ENCODE data around the gene ALOX5. TPM values are rescaled to one million over a fixed set of nuclear protein-coding genes. Genes with fewer than 3 reads are reported as not detected.

Gene ALOX5
- total and polyA plus RNA-seq, 2 experiments from 2014 or later, result 3.7 to 5.4 TPM

DNA sequence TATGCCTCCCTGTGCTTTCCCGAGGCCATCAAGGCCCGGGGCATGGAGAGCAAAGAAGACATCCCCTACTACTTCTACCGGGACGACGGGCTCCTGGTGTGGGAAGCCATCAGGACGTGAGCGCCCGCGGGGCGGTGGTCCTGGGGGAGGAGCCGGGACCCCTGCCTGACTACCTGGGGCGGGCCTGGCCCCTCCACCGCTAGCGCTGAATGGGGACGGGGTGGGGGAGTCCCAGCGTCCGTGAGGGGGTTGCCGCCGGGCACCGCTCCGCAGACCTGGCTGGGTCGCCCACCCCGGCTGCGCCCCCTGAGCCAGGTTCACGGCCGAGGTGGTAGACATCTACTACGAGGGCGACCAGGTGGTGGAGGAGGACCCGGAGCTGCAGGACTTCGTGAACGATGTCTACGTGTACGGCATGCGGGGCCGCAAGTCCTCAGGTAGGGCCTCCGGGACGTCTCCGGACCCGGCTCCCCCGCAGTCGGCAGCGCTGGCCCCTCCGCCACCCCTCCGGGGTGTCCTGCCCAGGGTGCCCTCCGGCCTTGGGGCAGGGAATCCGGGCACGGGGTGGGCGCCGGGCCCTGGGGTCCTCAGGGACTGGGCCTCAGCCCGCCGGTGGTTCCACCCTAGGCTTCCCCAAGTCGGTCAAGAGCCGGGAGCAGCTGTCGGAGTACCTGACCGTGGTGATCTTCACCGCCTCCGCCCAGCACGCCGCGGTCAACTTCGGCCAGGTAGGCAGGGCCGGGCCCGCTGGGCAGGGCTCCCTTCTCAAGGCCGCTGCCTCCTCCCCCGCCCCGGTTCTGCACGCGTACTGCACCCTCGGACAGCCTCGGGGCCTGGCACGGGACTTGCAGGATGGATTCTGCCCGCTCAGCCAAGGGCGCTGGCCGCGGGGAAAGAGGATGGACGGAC lies 69.3 kb downstream of the ALOX5 start (continued):
- TF ChIP-seq, protein P1, sequence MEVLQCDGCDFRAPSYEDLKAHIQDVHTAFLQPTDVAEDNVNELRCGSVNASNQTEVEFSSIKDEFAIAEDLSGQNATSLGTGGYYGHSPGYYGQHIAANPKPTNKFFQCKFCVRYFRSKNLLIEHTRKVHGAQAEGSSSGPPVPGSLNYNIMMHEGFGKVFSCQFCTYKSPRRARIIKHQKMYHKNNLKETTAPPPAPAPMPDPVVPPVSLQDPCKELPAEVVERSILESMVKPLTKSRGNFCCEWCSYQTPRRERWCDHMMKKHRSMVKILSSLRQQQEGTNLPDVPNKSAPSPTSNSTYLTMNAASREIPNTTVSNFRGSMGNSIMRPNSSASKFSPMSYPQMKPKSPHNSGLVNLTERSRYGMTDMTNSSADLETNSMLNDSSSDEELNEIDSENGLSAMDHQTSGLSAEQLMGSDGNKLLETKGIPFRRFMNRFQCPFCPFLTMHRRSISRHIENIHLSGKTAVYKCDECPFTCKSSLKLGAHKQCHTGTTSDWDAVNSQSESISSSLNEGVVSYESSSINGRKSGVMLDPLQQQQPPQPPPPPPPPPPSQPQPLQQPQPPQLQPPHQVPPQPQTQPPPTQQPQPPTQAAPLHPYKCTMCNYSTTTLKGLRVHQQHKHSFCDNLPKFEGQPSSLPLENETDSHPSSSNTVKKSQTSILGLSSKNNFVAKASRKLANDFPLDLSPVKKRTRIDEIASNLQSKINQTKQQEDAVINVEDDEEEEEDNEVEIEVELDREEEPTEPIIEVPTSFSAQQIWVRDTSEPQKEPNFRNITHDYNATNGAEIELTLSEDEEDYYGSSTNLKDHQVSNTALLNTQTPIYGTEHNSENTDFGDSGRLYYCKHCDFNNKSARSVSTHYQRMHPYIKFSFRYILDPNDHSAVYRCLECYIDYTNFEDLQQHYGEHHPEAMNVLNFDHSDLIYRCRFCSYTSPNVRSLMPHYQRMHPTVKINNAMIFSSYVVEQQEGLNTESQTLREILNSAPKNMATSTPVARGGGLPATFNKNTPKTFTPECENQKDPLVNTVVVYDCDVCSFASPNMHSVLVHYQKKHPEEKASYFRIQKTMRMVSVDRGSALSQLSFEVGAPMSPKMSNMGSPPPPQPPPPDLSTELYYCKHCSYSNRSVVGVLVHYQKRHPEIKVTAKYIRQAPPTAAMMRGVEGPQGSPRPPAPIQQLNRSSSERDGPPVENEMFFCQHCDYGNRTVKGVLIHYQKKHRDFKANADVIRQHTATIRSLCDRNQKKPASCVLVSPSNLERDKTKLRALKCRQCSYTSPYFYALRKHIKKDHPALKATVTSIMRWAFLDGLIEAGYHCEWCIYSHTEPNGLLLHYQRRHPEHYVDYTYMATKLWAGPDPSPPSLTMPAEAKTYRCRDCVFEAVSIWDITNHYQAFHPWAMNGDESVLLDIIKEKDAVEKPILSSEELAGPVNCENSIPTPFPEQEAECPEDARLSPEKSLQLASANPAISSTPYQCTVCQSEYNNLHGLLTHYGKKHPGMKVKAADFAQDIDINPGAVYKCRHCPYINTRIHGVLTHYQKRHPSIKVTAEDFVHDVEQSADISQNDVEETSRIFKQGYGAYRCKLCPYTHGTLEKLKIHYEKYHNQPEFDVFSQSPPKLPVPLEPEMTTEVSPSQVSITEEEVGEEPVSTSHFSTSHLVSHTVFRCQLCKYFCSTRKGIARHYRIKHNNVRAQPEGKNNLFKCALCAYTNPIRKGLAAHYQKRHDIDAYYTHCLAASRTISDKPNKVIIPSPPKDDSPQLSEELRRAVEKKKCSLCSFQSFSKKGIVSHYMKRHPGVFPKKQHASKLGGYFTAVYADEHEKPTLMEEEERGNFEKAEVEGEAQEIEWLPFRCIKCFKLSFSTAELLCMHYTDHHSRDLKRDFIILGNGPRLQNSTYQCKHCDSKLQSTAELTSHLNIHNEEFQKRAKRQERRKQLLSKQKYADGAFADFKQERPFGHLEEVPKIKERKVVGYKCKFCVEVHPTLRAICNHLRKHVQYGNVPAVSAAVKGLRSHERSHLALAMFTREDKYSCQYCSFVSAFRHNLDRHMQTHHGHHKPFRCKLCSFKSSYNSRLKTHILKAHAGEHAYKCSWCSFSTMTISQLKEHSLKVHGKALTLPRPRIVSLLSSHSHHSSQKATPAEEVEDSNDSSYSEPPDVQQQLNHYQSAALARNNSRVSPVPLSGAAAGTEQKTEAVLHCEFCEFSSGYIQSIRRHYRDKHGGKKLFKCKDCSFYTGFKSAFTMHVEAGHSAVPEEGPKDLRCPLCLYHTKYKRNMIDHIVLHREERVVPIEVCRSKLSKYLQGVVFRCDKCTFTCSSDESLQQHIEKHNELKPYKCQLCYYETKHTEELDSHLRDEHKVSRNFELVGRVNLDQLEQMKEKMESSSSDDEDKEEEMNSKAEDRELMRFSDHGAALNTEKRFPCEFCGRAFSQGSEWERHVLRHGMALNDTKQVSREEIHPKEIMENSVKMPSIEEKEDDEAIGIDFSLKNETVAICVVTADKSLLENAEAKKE (CRISPR knock-in tag; IDR thresholded peaks at IDR 0.05), result no peak
- TF ChIP-seq ZNF331 (CRISPR knock-in tag; IDR thresholded peaks at IDR 0.05; ENCODE audit: low read depth) (no peak), ZNF114 (CRISPR knock-in tag; IDR thresholded peaks at IDR 0.05) (no peak), REST (IDR thresholded peaks at IDR 0.05; ENCODE audit: unreplicated experiment) (no peak), STAT1 (IDR thresholded peaks at IDR 0.05; ENCODE audit: unreplicated experiment) (no peak), EZH2 (IDR thresholded peaks at IDR 0.05; ENCODE audit: low read depth, unreplicated experiment) (no peak)

Data from GM23338 (cell line).